Vagina (tissue), 2 donors: Measurements from ENCODE around the gene RAB1A.
"Not testable (repeated sequence)": the region's sequence is repeated elsewhere in the genome, so short reads cannot be mapped to it uniquely, and the experiment has no call there.

Source experiments
- CTCF ChIP-seq, 3 experiments: fragments of 450-650 bp in 2 of 3; fragments of 200-600 bp in 1 of 3; sonication (generic) in 1 of 3; IDR thresholded peaks; one replicate each; pipeline ENCODE4 v1.5.1; 2017 to 2019; ENCODE audit warnings: antibody characterized with exemption in 3 of 3, mild to moderate bottlenecking in 2 of 3, moderate library complexity in 2 of 3
- POLR2A ChIP-seq, 2 donors: fragments of 450-650 bp; IDR thresholded peaks; one replicate each; pipeline ENCODE4 v1.6.1; 2017; ENCODE audit warnings: antibody characterized with exemption in 2 of 2, mild to moderate bottlenecking in 2 of 2, moderate library complexity in 2 of 2
- POLR2AphosphoS5 ChIP-seq, 2 donors: sonication (generic); formaldehyde crosslinking; IDR thresholded peaks; one replicate each; pipeline ENCODE4 v1.9.0; 2017; ENCODE audit warnings: antibody characterized with exemption in 2 of 2, mild to moderate bottlenecking in 2 of 2, low read depth in 1 of 2; ENCODE audit not compliant: insufficient read depth in 1 of 2

- TF ChIP-seq CTCF (IDR thresholded peaks at IDR 0.05); POLR2A (IDR thresholded peaks at IDR 0.05); POLR2AphosphoS5 (IDR thresholded peaks at IDR 0.05; ENCODE audit: insufficient read depth in 1 of 2, low read depth in 1 of 2): not testable (repeated sequence)
Observed at GRCh38 chr2:65132930-65133329, 3.0 kb upstream of the RAB1A start.
